Measurements from ENCODE around the gene ERMARD.

Gene ERMARD

DNA sequence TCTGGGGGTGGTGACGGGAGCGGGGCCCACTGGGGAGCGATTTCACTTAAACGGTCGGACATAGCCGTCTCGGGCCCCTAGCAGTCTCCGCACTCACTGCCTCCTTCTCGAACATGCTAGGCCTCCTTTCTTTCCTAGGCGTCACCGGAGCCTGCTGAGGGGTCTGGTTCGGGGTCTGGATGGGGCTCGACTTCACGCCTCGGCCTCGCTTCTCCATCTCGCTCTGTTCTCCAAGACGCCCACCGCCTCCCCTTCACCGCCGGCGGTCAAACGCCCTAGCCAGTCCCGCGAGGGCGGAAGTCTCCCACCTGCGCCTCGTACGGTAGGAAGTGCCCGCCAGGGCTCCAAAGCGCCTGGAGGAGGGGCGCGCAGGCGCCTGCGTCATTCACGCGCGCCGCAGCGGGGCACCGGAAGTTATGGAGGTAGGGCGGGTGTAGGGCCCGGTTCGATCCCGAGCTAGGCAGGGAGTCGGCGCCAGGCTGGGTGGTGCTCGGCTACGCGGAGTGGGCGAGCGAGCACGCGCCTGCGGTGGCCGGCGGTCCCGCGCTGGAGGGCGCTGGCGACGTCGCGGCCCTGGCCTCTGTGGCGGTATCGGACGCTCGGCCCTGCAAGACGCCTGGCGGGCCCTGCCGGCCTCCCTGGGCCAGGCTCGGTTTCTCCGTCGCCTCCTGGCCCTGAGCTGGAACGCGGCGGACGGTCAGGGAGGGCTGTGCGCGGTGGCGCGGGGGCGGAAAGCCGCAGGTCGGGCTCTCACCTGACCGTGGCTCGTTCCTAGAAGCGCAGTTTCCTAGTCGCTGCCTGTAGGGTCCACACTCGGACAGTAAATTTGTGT, at the start of gene ERMARD, which contains the start of gene DYNLT2:
TSS of gene ERMARD (plus strand) at position 381 of the 832 bp plus-strand sequence. CDS start at position 417, 36 bp downstream.
TSS of gene DYNLT2 (minus strand) at position 331 of the 832 bp plus-strand sequence. CDS start at position 217, 114 bp downstream.
- DNase-seq (ENCODE audit: low read depth) = peak; percentile 95
- TF ChIP-seq, protein P1, sequence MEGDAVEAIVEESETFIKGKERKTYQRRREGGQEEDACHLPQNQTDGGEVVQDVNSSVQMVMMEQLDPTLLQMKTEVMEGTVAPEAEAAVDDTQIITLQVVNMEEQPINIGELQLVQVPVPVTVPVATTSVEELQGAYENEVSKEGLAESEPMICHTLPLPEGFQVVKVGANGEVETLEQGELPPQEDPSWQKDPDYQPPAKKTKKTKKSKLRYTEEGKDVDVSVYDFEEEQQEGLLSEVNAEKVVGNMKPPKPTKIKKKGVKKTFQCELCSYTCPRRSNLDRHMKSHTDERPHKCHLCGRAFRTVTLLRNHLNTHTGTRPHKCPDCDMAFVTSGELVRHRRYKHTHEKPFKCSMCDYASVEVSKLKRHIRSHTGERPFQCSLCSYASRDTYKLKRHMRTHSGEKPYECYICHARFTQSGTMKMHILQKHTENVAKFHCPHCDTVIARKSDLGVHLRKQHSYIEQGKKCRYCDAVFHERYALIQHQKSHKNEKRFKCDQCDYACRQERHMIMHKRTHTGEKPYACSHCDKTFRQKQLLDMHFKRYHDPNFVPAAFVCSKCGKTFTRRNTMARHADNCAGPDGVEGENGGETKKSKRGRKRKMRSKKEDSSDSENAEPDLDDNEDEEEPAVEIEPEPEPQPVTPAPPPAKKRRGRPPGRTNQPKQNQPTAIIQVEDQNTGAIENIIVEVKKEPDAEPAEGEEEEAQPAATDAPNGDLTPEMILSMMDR (IDR thresholded peaks at IDR 0.05; ENCODE audit: insufficient read depth, low read depth, low read length, missing control alignments) = peak; percentile 1
- H3K4me3 ChIP-seq (ENCODE audit: low read depth, low read length) = peak within 1 kb of the TSS; percentile 100

DNA sequence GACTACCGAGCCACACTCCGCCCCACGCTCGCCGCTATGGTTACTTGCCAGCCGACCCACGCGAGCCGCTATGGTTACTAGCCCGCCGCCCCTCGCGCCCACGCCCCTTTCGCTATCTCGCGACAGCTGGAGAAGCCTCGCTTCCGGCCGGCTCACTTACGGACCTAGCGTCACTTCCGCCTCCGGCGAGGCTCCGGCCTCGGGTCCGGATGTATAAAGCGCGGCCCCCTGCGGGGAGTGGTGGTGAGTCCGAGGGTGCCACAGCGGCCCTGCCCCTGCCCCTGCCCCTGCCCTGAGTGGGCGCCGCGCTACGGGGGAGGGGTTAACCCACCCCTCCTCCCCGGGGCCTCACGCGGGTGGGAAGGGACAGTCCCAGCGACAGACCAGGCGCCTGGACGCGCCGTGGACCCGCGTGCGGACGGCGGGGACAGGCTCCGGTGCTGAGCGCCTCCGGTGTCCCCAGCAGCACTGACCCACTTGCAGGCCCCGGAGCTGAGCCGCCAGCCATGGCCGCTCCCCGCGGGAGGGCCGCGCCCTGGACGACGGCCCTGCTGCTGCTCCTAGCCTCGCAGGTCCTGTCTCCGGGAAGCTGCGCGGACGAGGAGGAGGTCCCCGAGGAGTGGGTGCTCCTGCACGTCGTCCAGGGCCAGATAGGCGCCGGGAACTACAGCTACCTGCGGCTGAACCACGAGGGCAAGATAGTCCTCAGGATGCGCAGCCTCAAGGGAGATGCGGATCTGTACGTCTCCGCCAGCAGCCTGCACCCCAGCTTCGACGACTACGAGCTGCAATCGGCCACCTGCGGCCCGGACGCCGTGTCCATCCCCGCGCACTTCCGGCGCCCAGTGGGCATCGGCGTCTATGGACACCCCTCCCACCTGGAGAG, 49.2 kb upstream of the ERMARD start, which contains the start of the genes C6orf120 and WDR27:
TSS of gene C6orf120 (plus strand) at position 173 of the 886 bp plus-strand sequence. CDS start at position 507, 334 bp downstream.
TSS of gene WDR27 (minus strand) at position 76 of the 886 bp plus-strand sequence. CDS start 13,024 bp downstream, outside the sequence.
- peak within 1 kb of the TSS; percentile 86 for H3K4me3 ChIP-seq (ENCODE audit: low read depth, low read length)
- TF ChIP-seq, protein P1 (IDR thresholded peaks at IDR 0.05; ENCODE audit: insufficient read depth, low read depth, low read length, missing control alignments) = no peak
- DNase-seq (ENCODE audit: low read depth) = peak; percentile 97

DNA sequence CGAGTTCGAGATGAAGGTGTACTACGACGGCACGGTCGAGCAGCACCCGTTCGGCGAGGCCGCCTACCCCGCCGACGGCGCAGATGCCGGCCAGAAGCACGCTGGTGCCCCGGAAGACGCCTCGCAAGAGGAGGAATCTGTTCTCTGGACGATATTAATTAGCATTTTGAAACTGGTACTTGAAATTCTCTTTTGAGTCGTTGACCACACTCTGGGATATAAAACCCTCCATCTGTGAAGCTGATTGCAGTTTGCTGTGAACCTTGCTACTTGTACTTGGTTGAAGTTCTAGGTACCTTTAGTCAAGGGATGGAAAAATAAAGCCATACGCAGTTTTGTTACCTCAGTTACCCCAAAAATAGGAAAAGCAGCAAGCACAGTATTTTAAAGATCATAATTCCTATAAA, 48.6 kb upstream of the ERMARD start:
- TF ChIP-seq, protein P1 (IDR thresholded peaks at IDR 0.05; ENCODE audit: insufficient read depth, low read depth, low read length, missing control alignments) = no peak
- H3K4me3 ChIP-seq (ENCODE audit: low read depth, low read length) = peak overlapping the region; percentile 86
- DNase-seq (ENCODE audit: low read depth) = no peak

DNA sequence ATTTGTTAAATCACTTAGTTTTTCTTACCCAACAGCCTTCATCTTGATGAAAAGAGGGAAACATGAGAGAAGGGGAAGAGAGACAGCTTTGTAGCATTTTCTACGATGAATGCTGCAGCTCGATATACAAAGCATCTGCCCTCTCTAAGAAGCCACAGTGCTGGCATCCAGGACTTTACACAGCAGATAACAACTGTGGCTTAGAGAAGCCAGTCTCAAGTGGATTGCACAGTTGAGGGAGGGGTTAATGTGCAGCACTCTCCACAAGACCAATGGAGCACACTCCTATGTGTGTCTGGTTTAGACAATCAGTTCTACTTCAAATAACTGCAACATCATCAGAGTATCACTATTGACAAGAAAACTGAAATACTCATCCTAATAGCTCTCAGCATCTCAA, 43.6 kb upstream of the ERMARD start:
- TF ChIP-seq, protein P1 (IDR thresholded peaks at IDR 0.05; ENCODE audit: insufficient read depth, low read depth, low read length, missing control alignments) = no peak
- H3K4me3 ChIP-seq (ENCODE audit: low read depth, low read length) = no peak overlapping the region
- DNase-seq (ENCODE audit: low read depth) = no peak

DNA sequence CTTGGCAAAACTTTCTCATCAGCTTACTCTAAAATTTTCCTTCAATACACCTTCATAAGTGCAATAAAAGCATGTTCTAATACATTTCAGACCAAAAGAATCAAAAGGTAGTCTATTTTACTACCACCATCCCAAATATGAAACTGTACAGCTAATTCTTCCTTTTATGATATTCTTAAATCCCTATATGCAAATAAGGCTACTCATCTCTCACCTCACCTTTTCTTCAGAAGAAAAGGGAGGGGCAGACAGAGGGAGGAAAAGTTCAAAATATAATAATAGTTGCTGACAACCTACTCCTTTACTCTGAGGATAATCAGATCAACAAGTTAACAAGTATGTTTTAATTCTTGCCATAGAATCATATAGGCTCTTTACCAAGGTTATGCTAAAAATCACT, 42.1 kb upstream of the ERMARD start:
- DNase-seq (ENCODE audit: low read depth) = no peak
- TF ChIP-seq, protein P1 (IDR thresholded peaks at IDR 0.05; ENCODE audit: insufficient read depth, low read depth, low read length, missing control alignments) = no peak
- H3K4me3 ChIP-seq (ENCODE audit: low read depth, low read length) = no peak overlapping the region

DNA sequence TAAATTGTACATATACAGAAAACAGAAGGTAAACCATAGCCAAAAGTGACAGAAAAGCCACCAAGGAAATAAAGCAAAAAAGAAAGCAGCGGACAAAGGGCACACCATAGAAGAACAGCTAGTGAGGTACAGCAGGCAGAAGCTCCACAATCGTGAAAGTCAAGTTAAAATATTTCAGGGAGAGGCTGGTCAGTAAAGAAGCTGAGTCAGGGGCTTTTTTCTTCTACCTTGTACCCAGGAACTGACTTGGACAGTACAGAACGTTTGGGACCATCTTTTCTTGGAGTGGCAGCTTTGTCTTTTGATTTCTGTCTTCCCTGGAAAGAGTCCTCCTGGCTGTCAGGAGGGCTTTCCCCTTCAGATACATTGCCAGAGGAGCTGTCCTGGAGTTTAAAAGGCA, 41.4 kb upstream of the ERMARD start:
- no peak overlapping the region for H3K4me3 ChIP-seq (ENCODE audit: low read depth, low read length)
- TF ChIP-seq, protein P1 (IDR thresholded peaks at IDR 0.05; ENCODE audit: insufficient read depth, low read depth, low read length, missing control alignments) = no peak

More for the DNA sequence above, 41.4 kb upstream of the ERMARD start:
- DNase-seq (ENCODE audit: low read depth) = no peak
